ENCODE data around the gene TMPRSS11D.

TMPRSS11D gene, protein sequence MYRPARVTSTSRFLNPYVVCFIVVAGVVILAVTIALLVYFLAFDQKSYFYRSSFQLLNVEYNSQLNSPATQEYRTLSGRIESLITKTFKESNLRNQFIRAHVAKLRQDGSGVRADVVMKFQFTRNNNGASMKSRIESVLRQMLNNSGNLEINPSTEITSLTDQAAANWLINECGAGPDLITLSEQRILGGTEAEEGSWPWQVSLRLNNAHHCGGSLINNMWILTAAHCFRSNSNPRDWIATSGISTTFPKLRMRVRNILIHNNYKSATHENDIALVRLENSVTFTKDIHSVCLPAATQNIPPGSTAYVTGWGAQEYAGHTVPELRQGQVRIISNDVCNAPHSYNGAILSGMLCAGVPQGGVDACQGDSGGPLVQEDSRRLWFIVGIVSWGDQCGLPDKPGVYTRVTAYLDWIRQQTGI

GRCh38 chr4:67883902-67884301 lies at the start of gene TMPRSS11D:
Gene TMPRSS11D (minus strand): TSS chr4:67884002. CDS start chr4:67883933, 69 bp downstream.
- TF ChIP-seq, protein P1, sequence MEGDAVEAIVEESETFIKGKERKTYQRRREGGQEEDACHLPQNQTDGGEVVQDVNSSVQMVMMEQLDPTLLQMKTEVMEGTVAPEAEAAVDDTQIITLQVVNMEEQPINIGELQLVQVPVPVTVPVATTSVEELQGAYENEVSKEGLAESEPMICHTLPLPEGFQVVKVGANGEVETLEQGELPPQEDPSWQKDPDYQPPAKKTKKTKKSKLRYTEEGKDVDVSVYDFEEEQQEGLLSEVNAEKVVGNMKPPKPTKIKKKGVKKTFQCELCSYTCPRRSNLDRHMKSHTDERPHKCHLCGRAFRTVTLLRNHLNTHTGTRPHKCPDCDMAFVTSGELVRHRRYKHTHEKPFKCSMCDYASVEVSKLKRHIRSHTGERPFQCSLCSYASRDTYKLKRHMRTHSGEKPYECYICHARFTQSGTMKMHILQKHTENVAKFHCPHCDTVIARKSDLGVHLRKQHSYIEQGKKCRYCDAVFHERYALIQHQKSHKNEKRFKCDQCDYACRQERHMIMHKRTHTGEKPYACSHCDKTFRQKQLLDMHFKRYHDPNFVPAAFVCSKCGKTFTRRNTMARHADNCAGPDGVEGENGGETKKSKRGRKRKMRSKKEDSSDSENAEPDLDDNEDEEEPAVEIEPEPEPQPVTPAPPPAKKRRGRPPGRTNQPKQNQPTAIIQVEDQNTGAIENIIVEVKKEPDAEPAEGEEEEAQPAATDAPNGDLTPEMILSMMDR (IDR thresholded peaks at IDR 0.05; ENCODE audit: low read depth, low read length) = no peak
- no peak within 1 kb of the TSS for H3K4me3 ChIP-seq (ENCODE audit: low read depth, low read length)

GRCh38 chr4:67933038-67933437 lies 49.2 kb upstream of the TMPRSS11D start:
- no peak overlapping the region for H3K4me3 ChIP-seq (ENCODE audit: low read depth, low read length)
- TF ChIP-seq, protein P1 (IDR thresholded peaks at IDR 0.05; ENCODE audit: low read depth, low read length) = no peak

DNA sequence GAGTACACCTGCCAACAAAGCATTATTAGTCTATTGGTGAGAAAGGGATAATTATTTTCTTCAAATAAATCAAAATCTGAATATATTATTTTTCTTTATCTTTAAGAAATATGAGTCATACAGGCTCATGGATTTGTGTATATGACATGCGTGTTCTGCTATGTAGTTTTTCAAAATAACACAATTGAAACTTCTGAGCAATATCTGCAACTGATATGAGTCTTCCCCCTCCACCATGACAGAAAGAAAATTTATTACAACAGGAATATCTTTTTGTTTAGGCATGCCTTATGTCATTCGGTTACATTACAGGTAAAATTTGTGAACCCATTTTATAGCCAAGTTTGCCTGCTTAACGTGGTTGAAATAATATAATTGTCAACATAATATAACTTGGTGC lies 47.5 kb upstream of the TMPRSS11D start:
- TF ChIP-seq, protein P1 (IDR thresholded peaks at IDR 0.05; ENCODE audit: low read depth, low read length) = no peak
- no peak overlapping the region for H3K4me3 ChIP-seq (ENCODE audit: low read depth, low read length)

DNA sequence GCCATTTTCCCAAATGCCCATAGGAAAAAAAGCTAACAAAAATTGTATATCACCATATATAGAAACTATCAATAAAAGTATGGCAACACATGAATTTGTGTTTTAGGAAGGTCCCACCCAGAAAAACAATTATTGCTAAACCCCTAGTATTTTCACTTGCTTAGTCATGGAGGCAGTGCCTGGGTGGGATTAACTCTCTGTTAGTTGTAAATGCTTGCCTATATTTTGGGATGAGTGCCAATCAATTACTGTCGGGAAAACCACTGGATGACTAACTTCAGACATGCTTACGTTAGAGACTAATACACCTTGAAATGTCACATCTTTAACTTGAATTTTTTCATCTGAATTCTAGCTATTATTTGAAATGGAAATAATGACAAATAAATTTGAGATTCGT lies 45.6 kb upstream of the TMPRSS11D start:
- TF ChIP-seq, protein P1 (IDR thresholded peaks at IDR 0.05; ENCODE audit: low read depth, low read length) = no peak
- no peak overlapping the region for H3K4me3 ChIP-seq (ENCODE audit: low read depth, low read length)

DNA sequence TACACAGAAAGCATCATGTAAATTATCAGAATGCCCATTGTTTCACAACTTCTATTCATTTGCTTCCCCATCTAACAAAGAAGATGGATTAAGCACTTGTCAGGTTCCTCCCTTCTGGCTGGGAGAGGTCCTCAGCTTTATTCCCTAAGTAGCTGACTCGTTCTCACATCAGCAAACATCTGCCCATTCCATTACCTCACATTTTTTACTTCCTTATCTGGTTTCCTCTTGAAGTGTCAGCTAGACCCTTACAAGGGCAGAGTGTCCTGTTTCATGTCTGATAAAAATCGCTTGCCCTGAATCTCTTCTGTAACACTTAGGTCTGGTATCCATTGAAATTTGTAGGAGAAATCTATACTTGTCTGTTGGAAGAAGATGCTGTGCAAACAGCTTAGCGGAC lies 44.7 kb upstream of the TMPRSS11D start:
- H3K4me3 ChIP-seq (ENCODE audit: low read depth, low read length) = no peak overlapping the region
- TF ChIP-seq, protein P1 (IDR thresholded peaks at IDR 0.05; ENCODE audit: low read depth, low read length) = no peak

GRCh38 chr4:67927251-67927650 lies 43.4 kb upstream of the TMPRSS11D start:
- H3K4me3 ChIP-seq (ENCODE audit: low read depth, low read length) = no peak overlapping the region
- TF ChIP-seq, protein P1 (IDR thresholded peaks at IDR 0.05; ENCODE audit: low read depth, low read length) = no peak

DNA sequence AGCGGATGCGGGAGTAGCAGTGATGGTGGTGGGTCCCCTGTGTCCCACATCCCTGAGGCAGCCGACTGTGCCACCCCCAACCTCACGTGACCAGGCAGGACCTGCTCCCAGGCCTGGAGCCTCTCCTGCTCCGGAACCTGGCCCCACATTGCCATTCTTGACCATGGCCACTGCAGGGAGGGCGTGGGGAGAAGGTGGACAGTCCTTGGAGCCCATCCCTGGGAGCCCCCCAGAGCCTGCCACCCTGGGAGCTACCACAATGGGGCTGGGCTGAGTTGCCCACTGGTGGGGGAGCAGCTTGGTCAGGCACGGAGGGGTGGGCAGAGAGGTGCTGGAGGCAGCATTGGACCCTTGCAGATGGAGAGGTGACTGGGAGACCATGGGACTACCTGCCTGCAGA lies 42.7 kb upstream of the TMPRSS11D start:
- TF ChIP-seq, protein P1 (IDR thresholded peaks at IDR 0.05; ENCODE audit: low read depth, low read length) = no peak
- H3K4me3 ChIP-seq (ENCODE audit: low read depth, low read length) = no peak overlapping the region

Measured in WI38 (cell line).